ENCODE results near the gene FOCAD.

FOCAD gene

DNA sequence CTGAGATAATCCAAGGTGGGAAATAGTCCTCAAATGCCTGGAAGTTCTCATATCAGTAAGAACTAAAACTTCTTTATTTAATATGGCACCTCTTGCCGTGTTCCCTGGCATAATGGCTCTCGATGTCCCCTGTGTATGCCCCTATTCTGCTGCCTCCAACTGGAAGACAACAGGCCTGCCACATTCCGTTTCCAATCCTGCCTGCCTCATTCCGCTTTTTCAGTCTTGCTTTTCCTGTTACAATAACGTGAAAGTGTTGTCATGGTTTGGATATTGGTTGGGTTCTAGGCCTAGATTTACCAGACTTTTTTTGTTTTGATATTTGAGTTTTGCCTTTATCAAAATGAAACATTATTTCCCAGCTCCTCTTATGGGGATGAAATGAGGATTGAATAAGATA is 98.2 kb downstream of the FOCAD start:
- H3K9me3 ChIP-seq (ENCODE audit: control insufficient read depth, insufficient read depth, low read depth, low read length) = no peaks in the 10 kb centered on the region
- H3K27ac ChIP-seq (ENCODE audit: extremely low read depth, low read depth, low read length) = no peak overlapping the region
- peaks cover 0 to 8% of the 10 kb centered on the region in 2 experiments; a peak in 1 of 3 replicates for H3K36me3 ChIP-seq (ENCODE audit: control insufficient read depth in 2 of 2, insufficient read depth in 1 of 2, low read length in 2 of 2)
- TF ChIP-seq WT1 (tag by site-specific recombination; IDR thresholded peaks at IDR 0.05) = no peak
- no peak for TF ChIP-seq ZFP3 (tag by site-specific recombination; IDR thresholded peaks at IDR 0.05; ENCODE audit: low read depth)
- no peak for TF ChIP-seq ZNF785 (tag by site-specific recombination; IDR thresholded peaks at IDR 0.05)
- TF ChIP-seq ZNF416 (tag by site-specific recombination; IDR thresholded peaks at IDR 0.05) = no peak
- no peak for TF ChIP-seq SP7 (tag by site-specific recombination; IDR thresholded peaks at IDR 0.05)
- no peak for TF ChIP-seq GLI4 (tag by site-specific recombination; IDR thresholded peaks at IDR 0.05)
- TF ChIP-seq ZNF660 (tag by site-specific recombination; IDR thresholded peaks at IDR 0.05) = no peak
- TF ChIP-seq ZNF555 (tag by site-specific recombination; conservative IDR thresholded peaks at IDR 0.05) = no peak
- TF ChIP-seq ZNF391 (tag by site-specific recombination; IDR thresholded peaks at IDR 0.05; ENCODE audit: borderline replicate concordance, low read depth) = no peak
- no peak for TF ChIP-seq ZNF658 (tag by site-specific recombination; IDR thresholded peaks at IDR 0.05)
- no peak for TF ChIP-seq KLF7 (tag by site-specific recombination; IDR thresholded peaks at IDR 0.05; ENCODE audit: borderline replicate concordance)
- no peak for TF ChIP-seq EGR2 (tag by site-specific recombination; IDR thresholded peaks at IDR 0.05; ENCODE audit: low read depth)
- TF ChIP-seq MEIS1 (CRISPR knock-in tag; IDR thresholded peaks at IDR 0.05; ENCODE audit: borderline replicate concordance) = no peak
- no peak for TF ChIP-seq ZNF571 (tag by site-specific recombination; IDR thresholded peaks at IDR 0.05)
- ChIA-PET POLR2A (no interaction called here), CTCF (interaction anchor here (0.6 kb wide), 1 partner anchor 127 kb away, joined by 3 read pairs; no protein-coding TSS in a partner anchor)
- H3K4me3 ChIP-seq (ENCODE audit: low read depth, low read length) = no peak overlapping the region
- 0 out of 2 replicates have a peak, but pooled peaks cover 2% of the 10 kb centered on the region for H3K4me1 ChIP-seq (ENCODE audit: control insufficient read depth, insufficient read depth, low read length)

DNA sequence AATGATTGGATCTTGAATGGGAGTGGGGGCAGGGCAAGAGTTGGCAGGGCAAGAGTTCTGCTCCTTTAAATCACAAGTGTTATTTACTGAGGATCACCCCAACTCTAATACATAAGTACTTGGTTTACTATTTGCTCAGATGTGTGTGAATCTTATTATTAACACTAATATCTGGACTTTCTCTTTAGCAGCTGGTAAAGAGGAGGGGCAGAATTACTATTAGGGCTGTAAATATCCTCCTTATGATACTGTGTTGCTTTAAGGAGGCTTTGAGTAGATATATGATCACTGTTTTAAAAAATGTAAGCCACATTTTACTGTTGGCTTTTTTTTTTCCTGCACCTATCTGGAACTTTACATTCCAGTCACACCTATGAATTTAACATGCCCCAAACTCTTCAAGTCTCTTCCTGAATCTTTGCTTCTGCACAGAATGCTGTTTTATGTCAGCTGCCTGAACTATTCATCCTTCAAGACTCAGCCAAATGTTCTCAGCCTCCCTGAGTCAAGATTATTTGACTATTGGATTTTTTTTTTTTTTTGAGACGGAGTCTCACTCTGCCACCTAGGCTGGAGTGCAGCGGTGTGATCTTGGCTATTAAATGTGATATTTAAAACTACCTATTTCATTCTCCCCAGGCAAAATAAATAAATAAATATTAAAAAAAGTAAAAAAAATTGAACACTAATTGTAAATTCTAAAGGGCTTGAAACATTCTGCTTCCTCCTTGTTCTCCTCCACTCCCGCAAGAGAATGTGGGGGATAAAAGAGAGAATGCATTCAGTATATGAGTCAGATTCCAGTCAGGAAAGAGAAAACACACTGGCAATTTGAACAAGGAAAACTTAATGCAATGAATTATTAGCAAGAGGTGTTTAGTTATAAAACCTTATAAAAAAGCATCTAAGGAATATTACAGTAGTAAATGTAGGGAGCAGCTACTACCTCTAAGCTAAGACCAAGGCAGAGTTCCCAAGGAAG is 99.3 kb downstream of the FOCAD start:
- ChIA-PET POLR2A (no interaction called here), CTCF (no interaction called here)
- Histone ChIP-seq H3K4me3 (ENCODE audit: low read depth, low read length) (no peak overlapping the region), H3K4me1 (ENCODE audit: control insufficient read depth, insufficient read depth, low read length) (0 out of 2 replicates have a peak, but pooled peaks cover 2% of the 10 kb centered on the region), H3K36me3 (ENCODE audit: control insufficient read depth in 2 of 2, insufficient read depth in 1 of 2, low read length in 2 of 2) (peaks cover 0 to 8% of the 10 kb centered on the region in 2 experiments; a peak in 1 of 3 replicates), H3K9me3 (ENCODE audit: control insufficient read depth, insufficient read depth, low read depth, low read length) (no peaks in the 10 kb centered on the region), H3K27ac (ENCODE audit: extremely low read depth, low read depth, low read length) (no peak overlapping the region)
- TF ChIP-seq ZFP37 (tag by site-specific recombination; IDR thresholded peaks at IDR 0.05) (no peak), ZNF175 (tag by site-specific recombination; IDR thresholded peaks at IDR 0.05) (no peak), TRIM28 (IDR thresholded peaks at IDR 0.05; ENCODE audit: borderline replicate concordance, low read length) (no peak), KLF7 (tag by site-specific recombination; IDR thresholded peaks at IDR 0.05; ENCODE audit: borderline replicate concordance) (no peak), KLF8 (tag by site-specific recombination; IDR thresholded peaks at IDR 0.05) (no peak), ZNF211 (tag by site-specific recombination; IDR thresholded peaks at IDR 0.05; ENCODE audit: low read depth) (no peak), IKZF3 (tag by site-specific recombination; IDR thresholded peaks at IDR 0.05) (no peak), ZNF585B (tag by site-specific recombination; IDR thresholded peaks at IDR 0.05) (no peak)
- TF ChIP-seq, protein P1, sequence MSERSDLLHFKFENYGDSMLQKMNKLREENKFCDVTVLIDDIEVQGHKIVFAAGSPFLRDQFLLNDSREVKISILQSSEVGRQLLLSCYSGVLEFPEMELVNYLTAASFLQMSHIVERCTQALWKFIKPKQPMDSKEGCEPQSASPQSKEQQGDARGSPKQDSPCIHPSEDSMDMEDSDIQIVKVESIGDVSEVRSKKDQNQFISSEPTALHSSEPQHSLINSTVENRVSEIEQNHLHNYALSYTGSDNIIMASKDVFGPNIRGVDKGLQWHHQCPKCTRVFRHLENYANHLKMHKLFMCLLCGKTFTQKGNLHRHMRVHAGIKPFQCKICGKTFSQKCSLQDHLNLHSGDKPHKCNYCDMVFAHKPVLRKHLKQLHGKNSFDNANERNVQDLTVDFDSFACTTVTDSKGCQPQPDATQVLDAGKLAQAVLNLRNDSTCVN (tag by site-specific recombination; optimal IDR thresholded peaks at IDR 0.05) = no peak
- TF ChIP-seq, protein P2, sequence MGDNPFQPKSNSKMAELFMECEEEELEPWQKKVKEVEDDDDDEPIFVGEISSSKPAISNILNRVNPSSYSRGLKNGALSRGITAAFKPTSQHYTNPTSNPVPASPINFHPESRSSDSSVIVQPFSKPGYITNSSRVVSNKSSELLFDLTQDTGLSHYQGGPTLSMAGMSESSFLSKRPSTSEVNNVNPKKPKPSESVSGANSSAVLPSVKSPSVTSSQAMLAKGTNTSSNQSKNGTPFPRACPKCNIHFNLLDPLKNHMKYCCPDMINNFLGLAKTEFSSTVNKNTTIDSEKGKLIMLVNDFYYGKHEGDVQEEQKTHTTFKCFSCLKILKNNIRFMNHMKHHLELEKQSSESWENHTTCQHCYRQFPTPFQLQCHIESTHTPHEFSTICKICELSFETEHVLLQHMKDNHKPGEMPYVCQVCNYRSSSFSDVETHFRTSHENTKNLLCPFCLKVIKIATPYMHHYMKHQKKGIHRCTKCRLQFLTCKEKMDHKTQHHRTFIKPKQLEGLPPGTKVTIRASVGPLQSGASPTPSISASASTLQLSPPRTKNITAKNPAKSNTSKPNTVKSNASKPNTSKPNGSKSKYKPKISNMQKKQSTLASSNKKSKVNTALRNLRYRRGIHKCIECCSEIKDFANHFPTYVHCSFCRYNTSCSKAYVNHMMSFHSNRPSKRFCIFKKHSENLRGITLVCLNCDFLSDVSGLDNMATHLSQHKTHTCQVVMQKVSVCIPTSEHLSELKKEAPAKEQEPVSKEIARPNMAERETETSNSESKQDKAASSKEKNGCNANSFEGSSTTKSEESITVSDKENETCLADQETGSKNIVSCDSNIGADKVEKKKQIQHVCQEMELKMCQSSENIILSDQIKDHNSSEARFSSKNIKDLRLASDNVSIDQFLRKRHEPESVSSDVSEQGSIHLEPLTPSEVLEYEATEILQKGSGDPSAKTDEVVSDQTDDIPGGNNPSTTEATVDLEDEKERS (tag by site-specific recombination; IDR thresholded peaks at IDR 0.05) = no peak

Data from HEK293 (cell line).